IMR-90 (cell line): ENCODE data around the gene SUPV3L1.

ENCODE experiments used
- CEBPB ChIP-seq: IDR thresholded peaks from 2 replicates; pipeline ENCODE4 v1.6.1; 2012; ENCODE audit warnings: low read depth, low read length, improper control_type of control experiment
- CHD1 ChIP-seq: IDR thresholded peaks from 2 replicates; pipeline ENCODE4 v1.6.1; 2012; ENCODE audit warnings: low read depth, low read length, improper control_type of control experiment
- CTCF ChIP-seq: conservative IDR thresholded peaks from 2 replicates; pipeline ENCODE4 v1.5.1; 2012; ENCODE audit warnings: mild to moderate bottlenecking, low read depth, low read length, improper control_type of control experiment
- FOS ChIP-seq: fragments of 150-350 bp; IDR thresholded peaks from 2 replicates; pipeline ENCODE4 v1.6.1; 2016; ENCODE audit warnings: low read depth, low read length
- MAFK ChIP-seq: IDR thresholded peaks from 2 replicates; pipeline ENCODE4 v1.6.1; 2012; ENCODE audit warnings: low read depth, low read length, improper control_type of control experiment
- NFE2L2 ChIP-seq: fragments of 150-350 bp; IDR thresholded peaks from 2 replicates; pipeline ENCODE4 v1.6.1; 2016; ENCODE audit warnings: low read depth, mild to moderate bottlenecking, low read length
- POLR2A ChIP-seq: IDR thresholded peaks from 2 replicates; pipeline ENCODE4 v1.6.1; 2012; ENCODE audit warnings: mild to moderate bottlenecking, low read depth, low read length
- RAD21 ChIP-seq: IDR thresholded peaks from 2 replicates; pipeline ENCODE4 v1.6.1; 2012; ENCODE audit warnings: low read length, improper control_type of control experiment
- RFX5 ChIP-seq: IDR thresholded peaks from 2 replicates; pipeline ENCODE4 v1.8.0; 2012; ENCODE audit warnings: low read depth, mild to moderate bottlenecking, low read length, moderate library complexity
- SMC3 ChIP-seq: fragments of 150-350 bp; IDR thresholded peaks from 2 replicates; pipeline ENCODE4 v1.6.1; 2016; ENCODE audit warnings: low read depth, mild to moderate bottlenecking, antibody characterized with exemption, low read length, moderate library complexity
- USF2 ChIP-seq: fragments of 150-350 bp; IDR thresholded peaks from 2 replicates; pipeline ENCODE4 v1.6.1; 2017; ENCODE audit warnings: mild to moderate bottlenecking, antibody characterized with exemption, low read length, low read depth

- TF ChIP-seq CTCF (no peak), POLR2A (no peak), CHD1 (no peak), SMC3 (no peak), RFX5 (no peak), MAFK (no peak), CEBPB (no peak), NFE2L2 (no peak), FOS (no peak), RAD21 (no peak), USF2 (no peak)
Measured at GRCh38 chr10:69211524-69211923, 31.5 kb downstream of the SUPV3L1 start.
